GM19438 (cell line): ENCODE measurements around the gene THSD4.
"Not testable (repeated sequence)": the region's sequence is repeated elsewhere in the genome, so short reads cannot be mapped to it uniquely, and the experiment has no call there.

Experiments used
- ATAC-seq: cut with Tn5 transposase; IDR thresholded peaks from one replicate; pipeline ENCODE4 v1.9.1; 2021; ENCODE audit warnings: low read depth; ENCODE audit not compliant: unreplicated experiment

The THSD4 gene

DNA sequence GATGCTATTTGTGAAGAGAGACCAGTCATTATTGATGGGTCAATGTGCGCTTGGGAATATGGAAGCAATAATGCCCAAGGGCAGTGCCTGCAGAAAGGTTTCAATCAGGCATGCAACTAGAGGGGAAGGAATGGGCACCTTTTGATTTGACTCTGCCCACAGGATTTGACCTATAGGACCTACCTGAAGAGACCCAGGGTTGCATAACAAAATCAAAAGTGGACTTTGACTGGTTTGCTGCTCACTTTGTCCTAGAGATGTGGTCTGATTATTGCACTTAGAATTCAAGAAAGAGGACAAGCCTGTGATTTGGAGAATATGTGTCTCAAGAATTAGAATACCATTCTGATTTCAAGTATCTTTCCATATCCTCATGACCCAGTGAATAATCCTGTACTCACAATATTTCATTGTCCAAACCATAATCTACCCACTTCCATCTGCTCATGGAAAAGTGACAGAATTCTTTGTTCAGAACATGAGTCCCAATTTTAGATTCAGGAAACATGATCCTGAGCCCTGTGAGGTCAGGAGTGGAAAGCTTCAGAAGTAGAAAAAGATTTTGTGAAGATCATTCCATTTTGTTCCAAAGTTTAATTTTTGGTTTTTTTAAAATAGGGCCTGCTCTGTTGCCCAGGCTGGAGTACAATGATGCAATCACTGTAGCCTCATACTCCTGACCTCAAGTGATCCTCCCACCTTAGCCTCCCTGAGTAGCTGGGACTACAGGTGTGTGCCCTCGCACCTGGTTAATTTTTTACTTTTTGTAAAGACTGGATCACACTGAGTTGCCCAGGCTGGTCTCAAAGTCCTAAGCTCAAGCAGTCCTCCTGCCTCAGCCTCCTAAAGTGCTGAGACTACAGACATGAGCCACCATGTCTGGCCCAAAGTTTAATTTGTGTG, 543.8 kb downstream of the THSD4 start:
- no peak for ATAC-seq

DNA sequence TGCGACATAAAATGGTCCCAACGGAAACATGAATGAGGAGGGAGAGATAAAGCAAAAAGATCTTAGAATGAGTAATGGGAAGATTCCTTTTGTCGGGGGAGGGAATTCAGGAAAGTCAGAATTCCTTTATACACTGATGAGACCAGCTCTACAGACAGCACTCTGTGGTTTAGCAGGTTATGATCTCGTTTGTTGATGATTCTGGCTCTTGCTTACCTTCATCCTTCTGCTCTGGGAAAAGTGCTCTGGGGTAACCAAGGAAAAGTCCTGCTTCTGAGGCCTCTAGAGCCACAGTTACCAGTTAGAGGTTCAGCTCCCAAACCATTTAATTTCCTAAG, 544.4 kb downstream of the THSD4 start:
- ATAC-seq, result no peak

GRCh38 chr15:71660501-71660900, 545.2 kb downstream of the THSD4 start:
- no peak for ATAC-seq

DNA sequence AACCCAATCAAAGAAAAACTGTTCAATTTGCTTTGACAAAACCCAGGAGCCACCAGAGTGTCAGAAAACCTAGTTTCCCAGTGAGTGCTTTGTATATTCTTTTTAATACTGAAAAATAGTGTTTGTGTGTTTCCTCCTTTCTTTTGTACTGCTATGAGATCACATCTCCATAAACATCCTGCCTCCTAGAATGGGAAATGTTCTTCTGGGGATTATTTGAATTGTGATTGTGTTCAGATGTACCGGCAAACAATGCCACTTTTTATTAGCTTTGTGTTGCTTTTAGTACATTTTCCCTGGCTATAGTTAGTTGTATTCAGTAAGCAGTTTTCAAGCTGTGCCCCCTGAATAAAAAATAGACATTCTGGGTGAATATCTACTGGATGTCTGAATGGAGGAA, 547.0 kb downstream of the THSD4 start:
- ATAC-seq, result no peak

- ATAC-seq, result no peak
Measured at GRCh38 chr15:71664622-71665021, 549.4 kb downstream of the THSD4 start.

DNA sequence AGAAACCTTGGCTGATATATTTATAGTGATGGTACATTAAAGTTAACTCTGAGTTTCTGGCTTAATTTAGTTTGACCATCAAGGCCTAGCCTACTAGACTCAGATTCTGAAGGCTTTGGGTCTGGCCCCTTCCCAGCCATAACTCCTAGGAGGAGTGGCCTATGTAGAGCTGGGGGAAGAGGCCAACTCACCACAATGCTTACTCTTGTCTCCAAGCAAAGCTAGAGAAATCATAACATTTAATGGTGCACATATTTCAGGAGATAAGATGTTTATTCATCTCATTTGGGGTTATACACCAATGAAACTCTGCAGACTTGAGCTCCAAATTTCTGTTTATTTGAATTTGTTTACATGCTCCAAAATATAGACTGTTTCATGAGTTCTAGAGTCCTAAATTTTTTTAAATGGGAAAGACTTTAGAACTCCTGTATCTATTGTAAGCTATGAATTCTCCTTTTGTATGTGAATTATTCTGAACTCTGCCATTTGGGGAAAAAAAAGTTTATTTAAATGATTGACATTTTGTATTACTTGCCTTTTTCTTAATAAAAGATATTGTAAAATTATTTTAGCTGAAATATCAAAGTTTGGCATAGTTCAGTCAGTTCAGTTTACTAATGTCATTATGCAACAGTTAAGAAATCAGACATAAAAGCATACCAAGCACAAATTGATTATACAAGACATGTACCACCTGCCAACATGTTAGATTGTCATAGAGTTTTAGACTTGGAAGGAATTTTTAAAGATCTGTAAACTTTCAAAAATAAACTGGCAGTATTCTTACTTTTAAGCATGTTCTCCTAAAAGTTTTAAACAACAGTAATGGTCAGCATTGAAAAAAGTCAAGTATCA, 551.7 kb downstream of the THSD4 start:
- no peak for ATAC-seq

DNA sequence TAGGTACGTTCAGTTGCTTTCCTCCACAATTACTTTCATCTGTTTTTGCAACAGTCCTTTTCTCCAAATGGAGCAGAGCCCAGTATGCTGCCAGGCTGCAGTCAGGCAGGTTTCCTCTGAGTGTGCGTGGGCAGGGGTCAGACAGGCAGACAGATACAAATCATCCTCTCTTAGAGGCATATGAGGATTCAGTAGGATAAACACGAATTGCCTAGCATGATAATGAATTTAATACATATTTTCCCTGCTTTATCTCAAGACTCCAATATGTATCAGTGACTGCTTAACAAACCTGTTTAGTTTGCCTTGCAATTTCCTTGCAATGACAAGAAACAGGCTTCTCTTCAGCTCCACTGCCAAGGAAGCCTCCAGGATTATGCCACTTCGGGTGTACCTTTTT, 554.4 kb downstream of the THSD4 start:
- no peak for ATAC-seq

GRCh38 chr15:71670222-71670621, 555.0 kb downstream of the THSD4 start:
- not testable (repeated sequence) for ATAC-seq

- ATAC-seq, result no peak
Measured at GRCh38 chr15:71674354-71674753, 559.1 kb downstream of the THSD4 start.

GRCh38 chr15:71677352-71677751, 562.1 kb downstream of the THSD4 start:
- ATAC-seq, result no peak

DNA sequence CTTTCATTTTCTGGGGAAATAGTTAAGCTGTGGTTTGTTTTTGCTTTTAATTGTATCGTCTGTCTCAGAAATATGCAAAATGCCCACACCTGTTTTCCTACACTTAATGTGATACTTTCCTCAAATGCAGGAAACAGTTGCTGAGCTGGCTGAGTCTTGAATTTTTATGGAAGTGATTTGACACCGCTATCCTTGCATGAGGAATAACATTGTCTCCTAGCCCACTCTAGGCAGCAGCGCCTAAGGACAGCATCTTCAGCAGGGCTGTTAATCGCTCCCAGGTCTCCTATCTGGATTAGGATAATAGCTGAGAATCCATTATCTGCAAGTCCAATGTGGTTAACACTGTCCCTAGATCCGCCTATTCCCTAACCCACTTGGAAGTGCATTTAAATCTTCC, 562.5 kb downstream of the THSD4 start:
- ATAC-seq, result no peak

DNA sequence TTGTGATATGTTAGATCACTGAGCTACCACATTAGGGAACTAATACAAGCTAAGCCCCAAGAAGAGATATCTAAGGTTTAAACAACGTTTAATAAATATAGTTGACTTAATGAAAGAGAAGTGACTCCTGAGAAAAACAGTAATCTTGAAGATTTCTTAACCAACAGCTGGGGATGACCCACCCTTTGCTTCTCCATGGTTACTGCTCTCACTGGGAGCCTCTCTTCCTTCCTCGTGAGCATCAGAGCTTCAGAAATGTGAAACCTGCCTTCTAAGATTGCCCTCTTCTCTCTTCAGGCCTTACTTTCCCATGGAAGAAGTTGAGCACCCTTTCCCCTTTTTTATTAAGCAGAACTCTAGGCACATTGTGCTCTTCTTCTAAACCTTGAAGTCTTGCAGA, 562.9 kb downstream of the THSD4 start:
- ATAC-seq, result no peak

GRCh38 chr15:71678605-71679004, 563.3 kb downstream of the THSD4 start:
- ATAC-seq, result no peak

DNA sequence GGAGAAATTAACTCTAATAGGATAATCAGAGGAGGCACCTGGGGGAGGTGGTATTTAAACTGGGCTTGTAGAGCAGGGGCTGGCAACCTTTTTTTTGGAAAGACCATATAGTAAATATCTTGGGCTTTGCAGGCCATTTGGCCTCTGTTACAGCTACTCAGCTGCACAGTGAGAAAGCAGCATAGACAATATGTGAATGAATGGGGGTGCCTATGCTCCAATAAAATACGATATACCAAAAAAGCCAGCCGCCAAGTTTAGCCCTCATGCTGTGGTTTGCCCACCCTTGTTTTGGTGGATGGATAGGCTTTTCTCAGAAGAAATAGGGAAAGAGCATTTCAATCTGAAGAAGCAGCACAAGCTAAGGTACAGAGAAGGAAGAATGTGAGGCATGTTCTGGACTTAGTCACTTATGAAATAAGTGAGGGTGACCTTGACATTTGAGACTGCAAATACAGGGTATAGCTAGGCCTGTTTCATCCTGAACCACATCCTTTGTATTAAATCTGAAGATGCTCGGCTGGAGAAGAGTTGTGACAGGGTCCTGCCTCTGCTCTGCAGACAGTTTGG, 564.0 kb downstream of the THSD4 start:
- ATAC-seq, result no peak

DNA sequence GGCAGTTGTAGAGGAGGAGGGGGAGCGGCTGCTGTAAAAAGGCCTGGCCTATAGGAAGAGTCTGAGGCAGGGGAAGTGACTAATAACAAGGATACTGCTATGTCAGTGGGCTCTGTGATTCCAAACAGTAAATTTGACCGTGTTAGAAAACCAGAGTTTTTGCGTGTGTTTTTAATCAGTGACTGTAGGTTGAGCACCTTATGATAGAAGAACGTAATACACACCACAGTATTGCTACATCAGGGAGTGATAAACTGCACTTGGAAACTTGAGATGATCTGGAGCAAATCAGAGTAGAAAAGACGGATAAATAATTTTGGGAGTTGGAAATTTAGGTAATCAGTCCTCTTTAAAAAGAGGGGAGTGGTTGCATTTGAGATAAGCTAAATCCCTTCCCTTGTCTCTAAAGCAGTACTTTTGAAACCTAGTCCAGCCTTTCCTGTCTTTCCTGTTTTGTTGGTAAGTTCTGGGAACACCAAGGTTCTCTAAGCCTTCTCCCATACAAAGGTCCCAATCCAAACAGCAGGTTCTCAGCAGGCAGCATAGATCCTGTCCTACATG, 564.6 kb downstream of the THSD4 start:
- ATAC-seq, result no peak

GRCh38 chr15:71682001-71682400, 566.7 kb downstream of the THSD4 start:
- no peak for ATAC-seq

GRCh38 chr15:71683411-71684274, 568.4 kb downstream of the THSD4 start:
- ATAC-seq, result no peak

- ATAC-seq, result no peak
Measured at GRCh38 chr15:71685420-71685993, 570.2 kb downstream of the THSD4 start.

DNA sequence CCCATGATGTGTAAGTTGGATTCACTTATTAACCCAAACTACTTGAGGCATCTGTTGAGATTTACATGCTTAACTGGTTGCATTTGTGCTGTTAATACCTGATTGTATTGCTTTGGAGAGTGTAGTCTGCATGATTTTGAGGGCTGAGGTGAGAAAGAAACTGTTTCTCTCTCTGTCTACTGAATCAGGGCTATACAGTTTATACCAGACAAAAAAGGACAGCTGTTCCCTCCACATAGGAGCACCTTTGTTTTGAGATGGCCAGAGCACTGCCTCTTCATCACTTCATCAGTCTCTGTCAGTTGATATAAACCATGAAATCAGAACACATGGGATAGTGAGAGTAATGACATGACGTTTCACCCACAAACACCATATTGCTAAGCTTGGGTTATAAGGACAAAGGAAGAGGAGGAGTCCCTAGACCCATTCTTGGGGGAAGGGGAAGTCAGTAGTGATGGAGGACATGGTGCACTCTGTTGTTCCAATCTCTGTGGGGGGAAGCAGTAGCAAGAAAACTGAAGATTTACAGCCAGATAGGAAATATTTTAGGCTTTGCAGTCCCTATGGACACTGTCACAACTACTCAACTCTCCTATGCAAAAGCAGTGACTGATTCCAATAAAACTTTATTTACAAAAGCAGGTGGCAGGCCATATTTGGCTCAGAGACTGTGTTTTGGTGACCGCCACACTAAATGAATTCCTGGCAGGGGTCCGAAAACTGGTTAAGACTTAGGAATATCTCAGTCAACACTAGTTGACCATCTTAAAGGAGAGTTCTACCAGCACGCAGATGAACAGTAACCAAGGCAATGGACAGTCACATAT, 571.2 kb downstream of the THSD4 start:
- ATAC-seq, result no peak
